SK-N-SH (cell line): ENCODE measurements around the gene SHANK1. TPM values are rescaled to one million over a fixed set of nuclear protein-coding genes. Genes with fewer than 3 reads are reported as not detected.

Experiments
- polyA plus RNA-seq, 3 experiments: library from polyadenylated mRNA; depleted of rRNA; stranded (reverse); fragments of >200 nt; gene quantifications; 2 replicates each; pipeline ENCODE4 v1.2.3, GENCODE V29; 2012

The SHANK1 gene
- polyA plus RNA-seq, 1 of the 3 experiments (the other 2 are of a cell fraction), result 0.28 TPM

Other genes with a start within 250 kb of the SHANK1 start
- gene EMC10, start 243.3 kb downstream of the SHANK1 start, polyA plus RNA-seq (2012; rRNA removed), result 218 and 219 TPM in 2 replicates
- 1.1 and 1.3 TPM in 2 replicates for gene GARIN5A, start 243.0 kb downstream of the SHANK1 start, polyA plus RNA-seq (2012; rRNA removed)
- 71.5 and 81.2 TPM in 2 replicates for gene JOSD2, start 208.6 kb downstream of the SHANK1 start, polyA plus RNA-seq (2012; rRNA removed)
- gene ASPDH, start 205.9 kb downstream of the SHANK1 start, polyA plus RNA-seq (2012; rRNA removed), result 0.07 and 0.32 TPM in 2 replicates
- 5.4 and 6.9 TPM in 2 replicates for gene LRRC4B, start 151.4 kb downstream of the SHANK1 start, polyA plus RNA-seq (2012; rRNA removed)
- 0.52 and 0.94 TPM in 2 replicates for gene SYT3, start 79.9 kb downstream of the SHANK1 start, polyA plus RNA-seq (2012; rRNA removed)
- 3.4 and 5.7 TPM in 2 replicates for gene C19orf81, start 70.4 kb downstream of the SHANK1 start, polyA plus RNA-seq (2012; rRNA removed)
- gene CLEC11A, start 3.6 kb upstream of the SHANK1 start, polyA plus RNA-seq (2012; rRNA removed), result 4.4 and 5.1 TPM in 2 replicates
- not detected in 2 replicates for gene GPR32, start 50.7 kb upstream of the SHANK1 start, polyA plus RNA-seq (2012; rRNA removed)
- not detected in 2 replicates for gene ACP4, start 70.6 kb upstream of the SHANK1 start, polyA plus RNA-seq (2012; rRNA removed)
- gene KLK1, start 104.0 kb upstream of the SHANK1 start, polyA plus RNA-seq (2012; rRNA removed), result not detected in 2 replicates
- gene KLK15, start 113.8 kb upstream of the SHANK1 start, polyA plus RNA-seq (2012; rRNA removed), result not detected in 2 replicates
- not detected in 2 replicates for gene KLK3, start 135.1 kb upstream of the SHANK1 start, polyA plus RNA-seq (2012; rRNA removed)
- 0.15 and 0.44 TPM in 2 replicates for gene KLK2, start 153.6 kb upstream of the SHANK1 start, polyA plus RNA-seq (2012; rRNA removed)
- not detected in 2 replicates for gene KLK4, start 191.6 kb upstream of the SHANK1 start, polyA plus RNA-seq (2012; rRNA removed)
- gene KLK5, start 233.2 kb upstream of the SHANK1 start, polyA plus RNA-seq (2012; rRNA removed), result not detected in 2 replicates
- gene KLK6, start 249.8 kb upstream of the SHANK1 start, polyA plus RNA-seq (2012; rRNA removed), result not detected in 2 replicates